ENCODE results near the gene ANO5. TPM values are rescaled to one million over a fixed set of nuclear protein-coding genes. Genes with fewer than 3 reads are reported as not detected.

The ANO5 gene
- total RNA-seq, 1 experiment from 2014 or later, result 3.4 TPM

- DNase-seq, result peak; percentile 62
- no peak overlapping the region for H2BK12ac ChIP-seq (ENCODE audit: insufficient read length, low read depth, low read length)
- H4K20me1 ChIP-seq (ENCODE audit: control insufficient read depth, insufficient read depth, insufficient read length), result no peaks in the 10 kb centered on the region
- H4K5ac ChIP-seq (ENCODE audit: insufficient read length, low read depth, low read length), result no peak overlapping the region
- H4K91ac ChIP-seq (ENCODE audit: insufficient read length, low read depth, low read length), result no peak overlapping the region
- H2BK5ac ChIP-seq (ENCODE audit: insufficient read length, low read length), result no peak overlapping the region
- no peaks in the 10 kb centered on the region for H3K79me1 ChIP-seq (ENCODE audit: insufficient read depth, low read depth, low read length, poor library complexity, severe bottlenecking)
- H2BK20ac ChIP-seq (ENCODE audit: low read depth, low read length, poor library complexity, severe bottlenecking), result no peak overlapping the region
- no peak overlapping the region for H2AFZ ChIP-seq (ENCODE audit: low read length)
- H2AK5ac ChIP-seq (ENCODE audit: insufficient read length, low read length), result no peak overlapping the region
- no peaks in the 10 kb centered on the region for H3K79me2 ChIP-seq (ENCODE audit: insufficient read depth, low read length)
- H3K4me3 Mint-ChIP-seq, result no peak overlapping the region
- no peak overlapping the region for H3K4ac ChIP-seq (ENCODE audit: low read depth, low read length)
- H3K27ac ChIP-seq (ENCODE audit: insufficient read length, low read depth, low read length), result no peak overlapping the region
- no peak overlapping the region for H3K56ac ChIP-seq (ENCODE audit: insufficient read length, low read depth, low read length)
- H3K18ac ChIP-seq (ENCODE audit: insufficient read length, low read depth, low read length), result no peak overlapping the region
- H3K23me2 ChIP-seq (ENCODE audit: insufficient read length, low read depth, low read length, poor library complexity, severe bottlenecking), result no peaks in the 10 kb centered on the region
- H4K8ac ChIP-seq (replicated peaks; ENCODE audit: insufficient read length, low read depth, low read length), result no peak overlapping the region
- no peak overlapping the region for H3K14ac ChIP-seq (ENCODE audit: insufficient read depth, low read length)
- H2BK15ac ChIP-seq (ENCODE audit: low read depth, low read length), result no peak overlapping the region
- no peaks in the 10 kb centered on the region for H3K9me3 ChIP-seq (ENCODE audit: control insufficient read depth, low read depth, low read length)
- peak; percentile 69 for TF ChIP-seq CTCF (conservative IDR thresholded peaks at IDR 0.05)
- WGBS (ENCODE audit: extremely low coverage, insufficient read length, low lambda C conversion rate), result no CpG with 5 or more reads among the region's 4 CpGs
- H3K27ac Mint-ChIP-seq, result no peak overlapping the region
- peaks cover 0 to 4% (median 0%) of the 10 kb centered on the region in 3 experiments; a peak in 2 of 7 replicates for H3K36me3 Mint-ChIP-seq (ENCODE audit: insufficient read depth in 1 of 3, low read depth in 3 of 3)
- H3K4me1 Mint-ChIP-seq, result peaks cover 5 to 9% of the 10 kb centered on the region in 2 experiments
- no peaks in the 10 kb centered on the region for H3K27me3 Mint-ChIP-seq (ENCODE audit: low read depth)
- H3K27me3 ChIP-seq (ENCODE audit: insufficient read depth, low read length), result no peaks in the 10 kb centered on the region
- H3K9me3 Mint-ChIP-seq, result no peaks in the 10 kb centered on the region
- H3K4me1 ChIP-seq (ENCODE audit: insufficient read depth, low read length), result no peaks in the 10 kb centered on the region
- H3K4me2 ChIP-seq (ENCODE audit: insufficient read depth, insufficient read length, low read length), result no peak overlapping the region
- no peak overlapping the region for H2BK120ac ChIP-seq (ENCODE audit: low read depth, low read length, poor library complexity, severe bottlenecking)
- H3K23ac ChIP-seq (ENCODE audit: insufficient read length, low read depth, low read length), result no peak overlapping the region
- H3T11ph ChIP-seq (ENCODE audit: low read length), result no peak overlapping the region
- no peak overlapping the region for H3K9ac ChIP-seq (ENCODE audit: extremely low read depth, insufficient read length, low read length)
Observed at GRCh38 chr11:22244986-22245592, 52.2 kb downstream of the ANO5 start.

Measured in H9 (cell line).